ENCODE data around the gene RPP25L. TPM values are rescaled to one million over a fixed set of nuclear protein-coding genes. Genes with fewer than 3 reads are reported as not detected.
A peak's percentile ranks its signal among the peaks of the same experiment; 100 is the strongest.
"Not testable (repeated sequence)": the region's sequence is repeated elsewhere in the genome, so short reads cannot be mapped to it uniquely, and the experiment has no call there.

RPP25L gene
- 26.3 TPM for total RNA-seq

- ATAC-seq = peak; percentile 93
These were observed at the start of gene RPP25L for GRCh38 chr9:34611811-34612787. Gene RPP25L, minus strand, starts transcription at chr9:34612097. Its CDS starts 801 bp downstream, at chr9:34611296.

- peak; percentile 9 for ATAC-seq
These were observed 47.8 kb upstream of the RPP25L start for GRCh38 chr9:34659592-34660253.

- ATAC-seq = no peak
These were observed 46.6 kb upstream of the RPP25L start for GRCh38 chr9:34658461-34658860.

- ATAC-seq = no peak
These were observed 45.1 kb upstream of the RPP25L start for GRCh38 chr9:34656992-34657391.

- no peak for ATAC-seq
These were observed 43.5 kb upstream of the RPP25L start for GRCh38 chr9:34655394-34655793.

- ATAC-seq = peak; percentile 10
These were observed 42.6 kb upstream of the RPP25L start for GRCh38 chr9:34654323-34655051.

- no peak for ATAC-seq
These were observed 41.5 kb upstream of the RPP25L start for GRCh38 chr9:34653151-34654072.

GRCh38 chr9:34652602-34653000 is 40.7 kb upstream of the RPP25L start:
- no peak for ATAC-seq

- peak; percentile 89 for ATAC-seq
These were observed 40.1 kb upstream of the RPP25L start, which contains the start of gene IL11RA for GRCh38 chr9:34651876-34652601. Gene IL11RA, plus strand, starts transcription at chr9:34652185. Its CDS starts 3,033 bp downstream, at chr9:34655218.

GRCh38 chr9:34651321-34651720 is 39.4 kb upstream of the RPP25L start:
- no peak for ATAC-seq

GRCh38 chr9:34650816-34651215 is 38.9 kb upstream of the RPP25L start:
- ATAC-seq = no peak

GRCh38 chr9:34648673-34649072 is 36.8 kb upstream of the RPP25L start:
- no peak for ATAC-seq

- ATAC-seq = no peak
These were observed 35.8 kb upstream of the RPP25L start for GRCh38 chr9:34647651-34648050.

- peak; percentile 6 for ATAC-seq
These were observed 35.1 kb upstream of the RPP25L start for GRCh38 chr9:34647084-34647403.

- peak; percentile 82 for ATAC-seq
These were observed 34.5 kb upstream of the RPP25L start, which contains the start of gene GALT for GRCh38 chr9:34646211-34647083. Gene GALT, plus strand, starts transcription at chr9:34646675. Its CDS starts 30 bp downstream, at chr9:34646705.

- ATAC-seq = no peak
These were observed 32.9 kb upstream of the RPP25L start for GRCh38 chr9:34644766-34645314.

GRCh38 chr9:34642679-34643078 is 30.8 kb upstream of the RPP25L start:
- ATAC-seq = no peak

GRCh38 chr9:34639322-34639721 is 27.4 kb upstream of the RPP25L start:
- not testable (repeated sequence) for ATAC-seq

- ATAC-seq = no peak
These were observed 26.2 kb upstream of the RPP25L start for GRCh38 chr9:34638138-34638445.

All from esophagus mucosa (tissue), 1 donor.